H1 (cell line): ENCODE measurements around the gene ATP9B.

ENCODE experiments used
- BRCA1 ChIP-seq: IDR thresholded peaks from 2 replicates; pipeline ENCODE4 v1.6.1; 2012; ENCODE audit warnings: low read depth, low read length, improper control_type of control experiment
- EP300 ChIP-seq, 2 experiments: IDR thresholded peaks; 1 replicate in 1 of 2; 2 replicates in 1 of 2; pipeline ENCODE4 v1.6.1; 2011 to 2012; ENCODE audit warnings: low read depth in 2 of 2, low read length in 2 of 2, mild to moderate bottlenecking in 2 of 2, borderline replicate concordance in 1 of 2, inconsistent platforms in 1 of 2, moderate library complexity in 1 of 2
- FOSL1 ChIP-seq: IDR thresholded peaks from 2 replicates; pipeline ENCODE4 v1.6.1; 2011; ENCODE audit warnings: mild to moderate bottlenecking, low read depth, low read length, moderate library complexity; ENCODE audit not compliant: insufficient read depth
- HDAC2 ChIP-seq, 2 experiments: fragments of 300-600 bp in 1 of 2; sonication (generic) in 1 of 2; IDR thresholded peaks; 2 replicates each; pipeline ENCODE4 v1.6.1; 2011 to 2012; ENCODE audit warnings: low read depth in 2 of 2, low read length in 2 of 2, mild to moderate bottlenecking in 2 of 2, moderate library complexity in 2 of 2, borderline replicate concordance in 1 of 2, inconsistent platforms in 1 of 2
- POLR2A ChIP-seq, 2 experiments: IDR thresholded peaks; 1 replicate in 1 of 2; 2 replicates in 1 of 2; pipeline ENCODE4 v1.6.1; 2011; ENCODE audit warnings: low read depth in 2 of 2, low read length in 2 of 2, mild to moderate bottlenecking in 2 of 2; ENCODE audit errors: control extremely low read depth in 1 of 2
- RAD21 ChIP-seq, 2 experiments: IDR thresholded peaks in 1 of 2; conservative IDR thresholded peaks in 1 of 2; 2 replicates each; pipeline ENCODE4 v1.6.1; 2011; ENCODE audit warnings: low read depth in 2 of 2, low read length in 2 of 2, improper control_type of control experiment in 1 of 2, inconsistent platforms in 1 of 2, mild to moderate bottlenecking in 1 of 2, moderate library complexity in 1 of 2
- SAP30 ChIP-seq: fragments of 300-600 bp; sonication (generic); IDR thresholded peaks from 2 replicates; pipeline ENCODE4 v1.7.1; 2012; ENCODE audit warnings: low read length, moderate library complexity, mild to moderate bottlenecking, inconsistent platforms; ENCODE audit not compliant: insufficient read depth, insufficient replicate concordance
- TBP ChIP-seq: IDR thresholded peaks from 2 replicates; pipeline ENCODE4 v1.6.1; 2011; ENCODE audit warnings: low read depth, low read length, improper control_type of control experiment
- TF ChIP-seq, protein P1 (sequence below), 3 experiments: IDR thresholded peaks; 1 replicate in 2 of 3; 2 replicates in 1 of 3; pipeline versions ENCODE4 v1.5.1 to v1.6.1; 2011; ENCODE audit warnings: low read length in 3 of 3, mild to moderate bottlenecking in 3 of 3, inconsistent platforms in 2 of 3, low read depth in 1 of 3, moderate library complexity in 1 of 3; ENCODE audit not compliant: insufficient read depth in 1 of 3; ENCODE audit errors: control extremely low read depth in 1 of 3
- TF ChIP-seq, protein P2 (sequence below): IDR thresholded peaks from 2 replicates; pipeline ENCODE4 v1.6.1; 2011; ENCODE audit warnings: low read length, improper control_type of control experiment

DNA sequence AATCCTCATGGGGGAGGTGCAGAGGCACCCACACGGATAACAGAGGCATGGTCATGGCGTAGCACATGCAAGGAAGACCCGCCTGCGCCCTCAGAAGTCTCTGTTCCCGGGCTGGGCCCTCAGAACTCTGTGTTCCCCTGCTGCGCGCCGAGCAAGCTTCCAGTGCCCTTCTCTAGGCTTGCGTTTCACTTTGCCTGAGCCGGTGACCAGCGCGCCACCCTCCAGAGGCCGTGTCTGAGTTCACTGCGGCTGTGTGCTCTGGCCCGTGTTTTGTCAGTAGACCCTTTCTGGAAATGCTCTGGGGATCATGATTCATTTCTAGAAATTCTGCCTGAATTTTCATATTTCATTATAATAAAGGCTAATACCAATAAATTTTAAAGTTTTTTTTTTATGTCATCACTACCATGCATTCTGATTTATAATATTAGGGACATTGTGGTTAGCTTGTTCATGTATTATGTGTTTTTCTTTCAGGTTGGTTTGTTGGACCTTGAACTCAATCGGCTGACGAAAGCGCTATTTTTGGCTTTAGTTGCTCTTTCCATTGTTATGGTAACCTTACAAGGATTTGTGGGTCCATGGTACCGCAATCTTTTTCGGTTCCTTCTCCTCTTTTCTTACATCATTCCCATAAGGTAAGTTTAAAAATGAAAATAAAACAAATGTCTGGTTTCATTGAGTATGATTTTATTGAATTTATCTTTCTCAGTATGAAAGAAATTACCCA is 183.9 kb downstream of the ATP9B start:
- TF ChIP-seq, protein P1, sequence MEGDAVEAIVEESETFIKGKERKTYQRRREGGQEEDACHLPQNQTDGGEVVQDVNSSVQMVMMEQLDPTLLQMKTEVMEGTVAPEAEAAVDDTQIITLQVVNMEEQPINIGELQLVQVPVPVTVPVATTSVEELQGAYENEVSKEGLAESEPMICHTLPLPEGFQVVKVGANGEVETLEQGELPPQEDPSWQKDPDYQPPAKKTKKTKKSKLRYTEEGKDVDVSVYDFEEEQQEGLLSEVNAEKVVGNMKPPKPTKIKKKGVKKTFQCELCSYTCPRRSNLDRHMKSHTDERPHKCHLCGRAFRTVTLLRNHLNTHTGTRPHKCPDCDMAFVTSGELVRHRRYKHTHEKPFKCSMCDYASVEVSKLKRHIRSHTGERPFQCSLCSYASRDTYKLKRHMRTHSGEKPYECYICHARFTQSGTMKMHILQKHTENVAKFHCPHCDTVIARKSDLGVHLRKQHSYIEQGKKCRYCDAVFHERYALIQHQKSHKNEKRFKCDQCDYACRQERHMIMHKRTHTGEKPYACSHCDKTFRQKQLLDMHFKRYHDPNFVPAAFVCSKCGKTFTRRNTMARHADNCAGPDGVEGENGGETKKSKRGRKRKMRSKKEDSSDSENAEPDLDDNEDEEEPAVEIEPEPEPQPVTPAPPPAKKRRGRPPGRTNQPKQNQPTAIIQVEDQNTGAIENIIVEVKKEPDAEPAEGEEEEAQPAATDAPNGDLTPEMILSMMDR (IDR thresholded peaks at IDR 0.05; ENCODE audit: control extremely low read depth in 1 of 3, insufficient read depth in 1 of 3, low read depth in 1 of 3, low read length in 3 of 3), result no peak
- TF ChIP-seq, protein P2, sequence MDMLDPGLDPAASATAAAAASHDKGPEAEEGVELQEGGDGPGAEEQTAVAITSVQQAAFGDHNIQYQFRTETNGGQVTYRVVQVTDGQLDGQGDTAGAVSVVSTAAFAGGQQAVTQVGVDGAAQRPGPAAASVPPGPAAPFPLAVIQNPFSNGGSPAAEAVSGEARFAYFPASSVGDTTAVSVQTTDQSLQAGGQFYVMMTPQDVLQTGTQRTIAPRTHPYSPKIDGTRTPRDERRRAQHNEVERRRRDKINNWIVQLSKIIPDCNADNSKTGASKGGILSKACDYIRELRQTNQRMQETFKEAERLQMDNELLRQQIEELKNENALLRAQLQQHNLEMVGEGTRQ, result no peak
- TF ChIP-seq POLR2A (IDR thresholded peaks at IDR 0.05; ENCODE audit: control extremely low read depth in 1 of 2, low read depth in 2 of 2, low read length in 2 of 2), result no peak
- TF ChIP-seq EP300 (IDR thresholded peaks at IDR 0.05; ENCODE audit: borderline replicate concordance in 1 of 2, low read depth in 2 of 2, low read length in 2 of 2), result no peak
- no peak for TF ChIP-seq SAP30
- TF ChIP-seq TBP, result no peak
- TF ChIP-seq RAD21 (IDR thresholded peaks at IDR 0.05 in 1 of 2, conservative IDR thresholded peaks at IDR 0.05 in 1 of 2; ENCODE audit: low read depth in 2 of 2, low read length in 2 of 2), result no peak
- TF ChIP-seq HDAC2 (IDR thresholded peaks at IDR 0.05; ENCODE audit: borderline replicate concordance in 1 of 2, low read depth in 2 of 2, low read length in 2 of 2), result no peak
- TF ChIP-seq BRCA1, result no peak
- TF ChIP-seq FOSL1, result no peak
